ENCODE data around the gene D2HGDH.
"Not testable (repeated sequence)": the region's sequence is repeated elsewhere in the genome, so short reads cannot be mapped to it uniquely, and the experiment has no call there.

Gene D2HGDH

GRCh38 chr2:241796209-241796608 lies 61.8 kb downstream of the D2HGDH start:
- DNase-seq: peak in 1 of 2 experiments; percentile 2

- peak in 1 of 2 experiments; percentile 2 for DNase-seq
Measured at GRCh38 chr2:241796610-241797138, 62.2 kb downstream of the D2HGDH start.

GRCh38 chr2:241797441-241798080 lies 63.1 kb downstream of the D2HGDH start:
- no peak for DNase-seq

GRCh38 chr2:241798081-241798630 lies 63.7 kb downstream of the D2HGDH start:
- peak in 1 of 2 experiments; percentile 2 for DNase-seq

- peak in 1 of 2 experiments; percentile 2 for DNase-seq
Measured at GRCh38 chr2:241798631-241799521, 64.4 kb downstream of the D2HGDH start.

- DNase-seq: peak in 1 of 2 experiments; percentile 2
Measured at GRCh38 chr2:241799522-241800197, 65.2 kb downstream of the D2HGDH start.

- DNase-seq: peak in 1 of 2 experiments; percentile 2
Measured at GRCh38 chr2:241800198-241800903, 65.9 kb downstream of the D2HGDH start.

GRCh38 chr2:241801611-241802420 lies 67.4 kb downstream of the D2HGDH start:
- peak in 1 of 2 experiments; percentile 1 for DNase-seq

- DNase-seq: no peak
Measured at GRCh38 chr2:241802421-241803318, 68.2 kb downstream of the D2HGDH start.

- peak; percentile 56 to 59 for DNase-seq
Measured at GRCh38 chr2:241803387-241804325, 69.2 kb downstream of the D2HGDH start.

- DNase-seq: peak; percentile 28 to 44
Measured at GRCh38 chr2:241804326-241805229, 70.1 kb downstream of the D2HGDH start.

- not testable (repeated sequence) for DNase-seq
Measured at GRCh38 chr2:241806217-241806616, 71.8 kb downstream of the D2HGDH start.

- no peak for DNase-seq
Measured at GRCh38 chr2:241808051-241808720, 73.8 kb downstream of the D2HGDH start.

- DNase-seq: no peak
Measured at GRCh38 chr2:241808721-241809382, 74.4 kb downstream of the D2HGDH start, which contains the start of gene NEU4. Gene NEU4 (plus strand): TSS chr2:241809193. CDS start chr2:241814485, 5,292 bp downstream.

- DNase-seq: no peak
Measured at GRCh38 chr2:241809383-241810306, 75.2 kb downstream of the D2HGDH start.
